HepG2 (cell line): ENCODE measurements around the gene ZNF574. TPM values are rescaled to one million over a fixed set of nuclear protein-coding genes. Genes with fewer than 3 reads are reported as not detected.
A peak's percentile ranks its signal among the peaks of the same experiment; 100 is the strongest.

Experiments
- AGO1 ChIP-seq: fragments of 200-400 bp; formaldehyde crosslinking; IDR thresholded peaks from 2 replicates; pipeline ENCODE4 v1.6.1; 2017; ENCODE audit warnings: mild to moderate bottlenecking, low read depth, low read length, moderate library complexity; ENCODE audit not compliant: poor library complexity, severe bottlenecking
- BATF2 ChIP-seq: sonication (generic); formaldehyde crosslinking; IDR thresholded peaks from 2 replicates; pipeline ENCODE4 v1.8.0; 2022; ENCODE audit warnings: mild to moderate bottlenecking, missing genetic modification reagents, moderate library complexity
- CENPX ChIP-seq: sonication (generic); formaldehyde crosslinking; IDR thresholded peaks from 2 replicates; pipeline ENCODE4 v1.9.0; 2021; ENCODE audit warnings: mild to moderate bottlenecking, missing genetic modification reagents, moderate library complexity
- KAT7 ChIP-seq: IDR thresholded peaks from 2 replicates; pipeline ENCODE4 v1.6.1; 2018; ENCODE audit warnings: borderline replicate concordance, missing compliant biosample characterization
- PPARG ChIP-seq: conservative IDR thresholded peaks from 2 replicates; pipeline ENCODE4 v1.6.1; 2016; ENCODE audit warnings: missing biosample characterization, missing genetic modification reagents
- PRMT3 ChIP-seq: sonication (generic); formaldehyde crosslinking; IDR thresholded peaks from 2 replicates; pipeline ENCODE4 v1.8.1; 2022; ENCODE audit warnings: low read depth, mild to moderate bottlenecking, moderate library complexity, missing genetic modification reagents, borderline replicate concordance
- SMAD9 ChIP-seq: sonication (generic); formaldehyde crosslinking; IDR thresholded peaks from 2 replicates; pipeline ENCODE4 v1.5.1; 2020; ENCODE audit warnings: mild to moderate bottlenecking, missing genetic modification reagents
- TOE1 ChIP-seq: sonication (generic); formaldehyde crosslinking; IDR thresholded peaks from 2 replicates; pipeline ENCODE4 v1.4.0; 2020; ENCODE audit warnings: mild to moderate bottlenecking, missing genetic modification reagents
- TP53 ChIP-seq: sonication (generic); formaldehyde crosslinking; conservative IDR thresholded peaks from 2 replicates; pipeline ENCODE4 v1.4.0; 2020; ENCODE audit warnings: missing genetic modification reagents
- ZFAT ChIP-seq: sonication (generic); formaldehyde crosslinking; conservative IDR thresholded peaks from 2 replicates; pipeline ENCODE4 v1.8.1; 2023; ENCODE audit warnings: missing genetic modification reagents, inconsistent platforms
- ZNF20 ChIP-seq: sonication (generic); formaldehyde crosslinking; IDR thresholded peaks from 2 replicates; pipeline ENCODE4 v1.4.0; 2020; ENCODE audit warnings: mild to moderate bottlenecking, moderate library complexity, missing genetic modification reagents
- ZNF44 ChIP-seq: sonication (generic); formaldehyde crosslinking; IDR thresholded peaks from 2 replicates; pipeline ENCODE4 v1.5.1; 2020; ENCODE audit warnings: mild to moderate bottlenecking, missing genetic modification reagents
- ZNF501 ChIP-seq: sonication (generic); formaldehyde crosslinking; IDR thresholded peaks from 2 replicates; pipeline ENCODE4 v1.5.1; 2020; ENCODE audit warnings: mild to moderate bottlenecking, moderate library complexity, missing genetic modification reagents
- ZNF678 ChIP-seq: sonication (generic); formaldehyde crosslinking; IDR thresholded peaks from 2 replicates; pipeline ENCODE4 v1.4.0; 2020; ENCODE audit warnings: mild to moderate bottlenecking, missing genetic modification reagents
- ZNF761 ChIP-seq: sonication (generic); formaldehyde crosslinking; conservative IDR thresholded peaks from 2 replicates; pipeline ENCODE4 v1.4.0; 2020; ENCODE audit warnings: mild to moderate bottlenecking, missing genetic modification reagents
- ZNF770 ChIP-seq: sonication (generic); formaldehyde crosslinking; IDR thresholded peaks from 2 replicates; pipeline ENCODE4 v1.5.0; 2020; ENCODE audit warnings: mild to moderate bottlenecking, missing genetic modification reagents
- polyA plus RNA-seq, 8 experiments: library from polyadenylated mRNA; depleted of rRNA in 3 of 8; stranded (reverse) in 7 of 8; unstranded in 1 of 8; fragments of >200 nt; fragmentation: Illumina TruSeq in 4 of 8; extraction: Trizol in 4 of 8; gene quantifications; 2 replicates each; pipeline versions ENCODE4 v1.2.1 to v1.2.3, GENCODE V29; 2011 to 2016; ENCODE audit warnings: low read depth in 4 of 8, missing spikeins in 1 of 8, mixed read lengths in 1 of 8; ENCODE audit not compliant: insufficient read depth in 1 of 8
- total RNA-seq, 5 experiments: library from RNA; depleted of rRNA; stranded (reverse); fragments of >200 nt; fragmentation: Illumina TruSeq; extraction: Trizol; gene quantifications; 2 replicates each; pipeline ENCODE4 v1.2.3, GENCODE V29; 2016; ENCODE audit warnings: low read depth in 1 of 5
- TF ChIP-seq, protein P1 (sequence below), 2 experiments: sonication (generic) in 1 of 2; formaldehyde crosslinking in 1 of 2; IDR thresholded peaks; 2 replicates each; pipeline versions ENCODE4 v1.5.1 to v1.6.1; 2011 to 2020; ENCODE audit warnings: borderline replicate concordance in 1 of 2, low read depth in 1 of 2, low read length in 1 of 2, mild to moderate bottlenecking in 1 of 2, missing genetic modification reagents in 1 of 2, moderate library complexity in 1 of 2
- TF ChIP-seq, protein P2 (sequence below): IDR thresholded peaks from 2 replicates; pipeline ENCODE4 v1.6.1; 2016; ENCODE audit warnings: missing genetic modification reagents, missing compliant biosample characterization
- TF ChIP-seq, protein P3 (sequence below): sonication (generic); formaldehyde crosslinking; conservative IDR thresholded peaks from 2 replicates; pipeline ENCODE4 v1.4.0; 2020; ENCODE audit warnings: mild to moderate bottlenecking, missing genetic modification reagents, moderate library complexity

The ZNF574 gene
- total and polyA plus RNA-seq, 2 of the 13 experiments (the other 11 are each of a cell fraction or from before 2014, with no cell fraction given) = 7.7 to 7.9 TPM

GRCh38 chr19:42075616-42076379, at the start of gene ZNF574 (continued):
- TF ChIP-seq, protein P1, sequence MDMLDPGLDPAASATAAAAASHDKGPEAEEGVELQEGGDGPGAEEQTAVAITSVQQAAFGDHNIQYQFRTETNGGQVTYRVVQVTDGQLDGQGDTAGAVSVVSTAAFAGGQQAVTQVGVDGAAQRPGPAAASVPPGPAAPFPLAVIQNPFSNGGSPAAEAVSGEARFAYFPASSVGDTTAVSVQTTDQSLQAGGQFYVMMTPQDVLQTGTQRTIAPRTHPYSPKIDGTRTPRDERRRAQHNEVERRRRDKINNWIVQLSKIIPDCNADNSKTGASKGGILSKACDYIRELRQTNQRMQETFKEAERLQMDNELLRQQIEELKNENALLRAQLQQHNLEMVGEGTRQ (IDR thresholded peaks at IDR 0.05; ENCODE audit: low read depth, low read length) = no peak
- TF ChIP-seq, protein P1 (CRISPR knock-in tag; IDR thresholded peaks at IDR 0.05; ENCODE audit: borderline replicate concordance) = no peak
- TF ChIP-seq TP53 (CRISPR knock-in tag) (no peak), BATF2 (CRISPR knock-in tag) (no peak), PPARG (no peak), ZNF678 (CRISPR knock-in tag) (no peak), SMAD9 (CRISPR knock-in tag) (no peak), CENPX (no peak), KAT7 (no peak), TOE1 (no peak), ZFAT (CRISPR knock-in tag) (no peak), ZNF501 (CRISPR knock-in tag) (peak; percentile 90), ZNF20 (no peak), PRMT3 (CRISPR knock-in tag) (no peak), ZNF44 (CRISPR knock-in tag) (0 out of 2 replicates have a peak, but pooled peaks have one; percentile 62), ZNF770 (CRISPR knock-in tag) (no peak), AGO1 (no peak), ZNF761 (CRISPR knock-in tag) (peak; percentile 24; the same call in 1 of the 2 replicates)
- TF ChIP-seq, protein P2, sequence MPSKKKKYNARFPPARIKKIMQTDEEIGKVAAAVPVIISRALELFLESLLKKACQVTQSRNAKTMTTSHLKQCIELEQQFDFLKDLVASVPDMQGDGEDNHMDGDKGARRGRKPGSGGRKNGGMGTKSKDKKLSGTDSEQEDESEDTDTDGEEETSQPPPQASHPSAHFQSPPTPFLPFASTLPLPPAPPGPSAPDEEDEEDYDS = peak; percentile 91
- TF ChIP-seq, protein P3, sequence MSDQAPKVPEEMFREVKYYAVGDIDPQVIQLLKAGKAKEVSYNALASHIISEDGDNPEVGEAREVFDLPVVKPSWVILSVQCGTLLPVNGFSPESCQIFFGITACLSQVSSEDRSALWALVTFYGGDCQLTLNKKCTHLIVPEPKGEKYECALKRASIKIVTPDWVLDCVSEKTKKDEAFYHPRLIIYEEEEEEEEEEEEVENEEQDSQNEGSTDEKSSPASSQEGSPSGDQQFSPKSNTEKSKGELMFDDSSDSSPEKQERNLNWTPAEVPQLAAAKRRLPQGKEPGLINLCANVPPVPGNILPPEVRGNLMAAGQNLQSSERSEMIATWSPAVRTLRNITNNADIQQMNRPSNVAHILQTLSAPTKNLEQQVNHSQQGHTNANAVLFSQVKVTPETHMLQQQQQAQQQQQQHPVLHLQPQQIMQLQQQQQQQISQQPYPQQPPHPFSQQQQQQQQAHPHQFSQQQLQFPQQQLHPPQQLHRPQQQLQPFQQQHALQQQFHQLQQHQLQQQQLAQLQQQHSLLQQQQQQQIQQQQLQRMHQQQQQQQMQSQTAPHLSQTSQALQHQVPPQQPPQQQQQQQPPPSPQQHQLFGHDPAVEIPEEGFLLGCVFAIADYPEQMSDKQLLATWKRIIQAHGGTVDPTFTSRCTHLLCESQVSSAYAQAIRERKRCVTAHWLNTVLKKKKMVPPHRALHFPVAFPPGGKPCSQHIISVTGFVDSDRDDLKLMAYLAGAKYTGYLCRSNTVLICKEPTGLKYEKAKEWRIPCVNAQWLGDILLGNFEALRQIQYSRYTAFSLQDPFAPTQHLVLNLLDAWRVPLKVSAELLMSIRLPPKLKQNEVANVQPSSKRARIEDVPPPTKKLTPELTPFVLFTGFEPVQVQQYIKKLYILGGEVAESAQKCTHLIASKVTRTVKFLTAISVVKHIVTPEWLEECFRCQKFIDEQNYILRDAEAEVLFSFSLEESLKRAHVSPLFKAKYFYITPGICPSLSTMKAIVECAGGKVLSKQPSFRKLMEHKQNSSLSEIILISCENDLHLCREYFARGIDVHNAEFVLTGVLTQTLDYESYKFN (CRISPR knock-in tag) = peak; percentile 49
